AG08395 (cell line): Measurements from ENCODE around the gene CDH24.

ENCODE experiments used
- DNase-seq: peaks from one replicate; pipeline ENCODE4 v3.0.0; 2012; ENCODE audit warnings: mixed read lengths, low spot score

The CDH24 gene

DNA sequence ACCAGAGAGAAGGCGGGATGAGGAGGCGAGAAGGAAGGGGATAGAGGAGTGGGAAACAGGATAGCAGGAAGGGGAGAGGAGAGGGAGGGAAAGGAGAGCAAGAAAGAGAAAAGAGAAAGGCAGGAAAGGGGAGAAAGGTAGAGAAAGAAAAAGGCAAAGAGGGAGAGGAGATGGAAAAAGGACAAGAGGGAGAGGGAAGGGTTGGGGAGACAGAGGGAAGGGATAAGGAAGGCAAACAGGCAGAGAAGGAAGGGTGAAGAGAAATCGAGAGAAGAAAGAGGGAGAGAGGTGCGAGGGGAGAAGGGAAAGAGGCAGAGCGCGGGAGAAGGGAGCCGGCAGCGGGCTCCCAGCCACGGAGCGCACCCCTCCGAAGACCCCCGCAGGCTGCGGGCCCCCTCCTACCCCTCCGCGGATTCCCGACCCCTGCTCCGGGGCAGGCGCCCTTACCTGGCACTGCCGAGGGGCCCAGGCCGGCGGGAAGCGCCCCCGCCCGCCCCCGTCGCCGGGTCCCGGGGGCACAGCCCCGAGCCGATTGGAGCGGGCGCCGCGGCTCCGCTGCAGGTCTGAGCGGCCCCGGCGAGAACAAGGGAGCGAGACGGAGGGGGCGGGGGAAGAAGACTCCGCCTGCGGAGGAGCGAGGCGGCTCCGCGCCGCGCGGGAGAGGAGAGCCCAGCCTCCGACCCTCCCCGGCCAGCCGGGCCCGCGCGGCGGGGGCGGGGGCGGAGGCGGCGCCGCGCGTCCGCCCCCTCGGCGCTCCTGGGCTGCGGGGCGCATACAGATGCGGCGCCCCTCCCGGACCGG lies at the start of gene CDH24:
CDH24 (minus strand) TSS at position 565 of the 801 bp plus-strand sequence. CDS start 1,787 bp downstream, outside the sequence.
- peak; percentile 77 for DNase-seq

- DNase-seq, result no peak
Measured at GRCh38 chr14:23106747-23107045, 49.4 kb upstream of the CDH24 start.

- DNase-seq, result no peak
Measured at GRCh38 chr14:23105348-23105824, 48.1 kb upstream of the CDH24 start.

DNA sequence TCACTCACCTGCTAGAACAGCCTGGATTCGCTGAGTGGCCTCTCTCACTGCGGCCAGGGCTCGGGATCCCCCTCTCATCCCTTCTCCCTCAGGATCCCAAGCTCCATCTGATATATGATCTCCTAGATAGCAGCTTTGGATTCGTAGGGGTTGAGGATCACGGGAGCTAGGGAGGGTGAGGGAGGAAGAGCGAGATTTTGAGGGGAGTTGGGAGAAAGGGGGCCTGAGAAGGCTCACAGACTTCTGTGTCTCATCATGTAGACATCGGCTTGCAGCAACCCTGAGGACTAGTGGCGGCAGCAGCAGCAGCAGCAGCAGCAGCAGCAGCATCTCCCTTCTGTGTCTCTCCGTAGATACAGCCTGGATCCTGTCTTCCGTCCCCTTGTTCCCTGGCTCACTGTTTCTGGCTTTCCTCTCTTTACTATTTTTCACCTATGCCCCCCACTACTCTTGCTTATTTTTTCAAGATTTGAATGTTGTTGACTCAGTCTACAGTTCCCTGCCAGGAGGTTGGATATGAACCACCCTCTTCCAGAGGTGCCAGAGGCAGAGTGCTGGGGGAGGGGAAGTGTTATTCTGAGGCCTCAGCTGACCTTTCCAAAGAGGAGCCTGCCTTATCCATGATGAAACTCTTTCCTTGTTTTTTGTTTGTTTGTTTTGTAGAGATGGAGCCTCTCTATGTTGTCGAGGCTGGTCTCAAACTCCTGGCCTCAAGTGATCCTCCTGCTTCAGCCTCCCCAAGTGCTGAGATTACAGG lies 47.4 kb upstream of the CDH24 start, which contains the start of gene CIROP:
CIROP (minus strand) TSS at position 399 of the 757 bp plus-strand sequence; CDS start at position 330, 69 bp downstream.
- DNase-seq, result no peak

GRCh38 chr14:23104070-23104590 lies 46.8 kb upstream of the CDH24 start:
- DNase-seq, result no peak

GRCh38 chr14:23103581-23103980 lies 46.3 kb upstream of the CDH24 start:
- DNase-seq, result no peak

DNA sequence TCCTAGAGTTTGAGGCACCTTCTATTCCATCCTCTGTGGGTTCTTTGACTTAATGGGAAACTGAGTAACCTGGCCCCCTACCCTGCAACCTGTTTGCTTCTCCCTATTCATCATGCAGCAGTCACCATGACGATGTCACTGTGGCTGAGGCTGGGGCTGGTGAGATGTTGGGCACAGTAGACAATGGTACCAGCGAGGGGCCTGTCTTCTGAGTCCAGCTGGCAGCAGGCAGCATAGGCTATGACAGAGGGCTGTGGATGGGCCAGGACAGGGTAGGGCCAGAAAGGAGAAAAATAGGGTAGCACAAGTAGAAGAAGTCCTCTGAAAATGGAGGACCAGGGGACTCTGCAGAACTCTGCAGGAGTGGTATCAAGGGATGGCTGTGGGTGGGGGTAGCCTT lies 45.5 kb upstream of the CDH24 start:
- no peak for DNase-seq

GRCh38 chr14:23101986-23102625 lies 44.8 kb upstream of the CDH24 start:
- DNase-seq, result no peak

GRCh38 chr14:23101213-23101970 lies 44.1 kb upstream of the CDH24 start:
- DNase-seq, result no peak

GRCh38 chr14:23099212-23099861 lies 42.0 kb upstream of the CDH24 start:
- no peak for DNase-seq

DNA sequence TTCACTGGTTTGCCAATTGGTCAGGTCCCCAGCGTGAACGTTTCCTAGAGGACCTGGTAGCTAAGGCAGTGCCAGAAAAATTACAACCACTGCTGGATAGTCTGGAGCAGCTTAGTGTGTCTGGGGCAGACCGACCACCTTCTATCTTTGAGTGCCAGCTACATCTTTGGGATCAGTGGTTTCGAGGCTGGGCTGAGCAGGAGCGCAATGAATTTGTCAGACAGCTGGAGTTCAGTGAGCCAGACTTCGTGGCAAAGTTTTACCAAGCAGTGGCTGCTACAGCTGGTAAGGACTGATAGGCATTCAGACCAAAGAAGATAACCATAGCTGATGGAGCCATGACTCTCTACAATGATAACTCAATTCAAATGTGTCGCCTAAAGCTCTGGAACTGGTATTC lies 40.5 kb upstream of the CDH24 start:
- no peak for DNase-seq

DNA sequence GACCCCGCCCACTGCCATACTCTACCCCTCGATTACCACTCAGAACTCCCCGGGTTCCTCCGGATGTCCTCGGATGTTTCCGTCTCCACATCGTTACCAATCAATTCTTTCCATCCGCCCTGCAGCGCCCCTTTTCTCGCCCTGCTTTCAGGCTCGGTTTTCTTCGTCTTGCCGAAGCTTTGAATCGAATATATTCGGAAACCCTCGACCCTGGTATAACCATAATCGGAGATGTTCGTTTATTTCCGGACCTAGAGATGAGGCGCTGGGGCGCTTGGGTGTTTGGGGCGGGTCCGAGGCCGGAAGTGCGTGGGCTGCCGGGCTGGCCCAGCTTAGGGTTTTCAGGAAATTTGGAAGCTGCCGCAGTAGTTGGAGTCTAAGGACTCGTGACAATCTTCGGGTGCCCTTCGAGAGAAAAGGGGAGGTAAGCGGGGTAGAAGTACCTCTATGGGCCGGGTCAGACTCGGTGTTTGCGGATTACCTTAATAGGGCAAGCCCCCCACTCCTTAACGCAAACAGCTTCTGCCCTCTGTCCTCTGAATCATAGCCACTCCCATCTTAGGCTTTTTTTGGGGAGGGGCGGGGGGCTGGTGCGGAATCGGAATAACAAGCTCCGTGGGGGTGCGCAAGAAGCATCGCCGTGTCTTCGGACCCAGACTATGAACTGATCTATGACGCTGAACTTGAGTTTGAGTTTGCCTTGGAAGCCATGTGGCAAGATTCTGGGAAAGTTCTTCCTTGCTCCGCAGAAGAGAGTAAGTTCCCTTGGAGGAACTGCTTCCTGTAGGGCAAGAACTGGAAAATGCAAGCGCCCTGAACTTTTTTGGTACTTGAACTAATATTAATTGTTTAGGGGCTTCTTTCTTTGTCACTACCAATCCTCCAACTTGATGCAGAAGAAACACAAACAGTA lies 38.1 kb upstream of the CDH24 start, which contains the start of gene C14orf119:
C14orf119 (plus strand) TSS at position 310 of the 913 bp plus-strand sequence. CDS start 2,154 bp downstream, outside the sequence.
- peak; percentile 100 for DNase-seq

DNA sequence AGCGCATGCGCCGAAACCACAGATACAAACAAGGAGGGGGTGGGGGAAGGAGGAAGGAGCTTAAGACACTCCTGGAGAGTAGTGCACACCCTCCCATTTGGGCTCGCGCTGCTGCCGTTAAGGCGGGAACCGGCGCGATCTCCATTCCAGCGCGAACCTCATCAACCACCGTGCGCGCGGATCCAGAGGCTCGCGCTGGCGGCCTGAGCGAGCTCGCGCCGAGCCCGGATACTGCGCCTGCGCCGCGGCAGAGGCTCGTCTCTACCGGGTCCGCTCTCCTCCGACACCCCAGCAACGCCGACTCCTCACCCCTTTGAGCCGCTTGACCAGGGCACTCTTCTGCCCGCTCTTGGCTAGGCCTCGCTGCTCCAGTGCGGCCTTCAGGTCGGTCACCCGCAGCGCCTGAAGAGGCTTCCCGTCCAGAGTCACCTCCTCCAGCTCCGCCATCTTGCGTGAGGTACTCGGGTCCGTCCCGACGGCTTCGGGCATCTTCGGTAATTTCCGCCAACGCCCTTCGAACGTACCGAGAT lies 37.4 kb upstream of the CDH24 start, which contains the start of gene ACIN1:
ACIN1 (minus strand) TSS at position 471 of the 530 bp plus-strand sequence; CDS start at position 447, 24 bp downstream.
- DNase-seq, result peak; percentile 85

GRCh38 chr14:23093991-23094665 lies 36.8 kb upstream of the CDH24 start:
- DNase-seq, result no peak

DNA sequence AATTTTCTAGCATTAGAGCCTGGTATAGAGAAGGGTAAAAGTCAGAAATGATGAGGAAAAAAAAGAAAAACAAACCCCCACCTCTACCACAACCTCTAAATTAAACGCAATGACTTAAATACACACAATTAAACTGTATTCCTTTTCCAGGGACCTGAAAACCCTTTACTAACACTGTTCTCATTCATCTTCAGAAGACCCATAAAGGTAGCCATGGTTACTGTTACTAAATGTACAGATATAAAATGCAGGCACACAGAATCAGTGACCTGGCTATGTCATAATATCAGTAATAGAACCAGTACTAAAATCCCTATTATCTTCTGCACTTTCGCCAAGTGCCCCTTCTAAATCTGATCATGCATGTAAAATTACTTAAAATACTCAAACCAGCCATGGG lies 36.2 kb upstream of the CDH24 start:
- no peak for DNase-seq

DNA sequence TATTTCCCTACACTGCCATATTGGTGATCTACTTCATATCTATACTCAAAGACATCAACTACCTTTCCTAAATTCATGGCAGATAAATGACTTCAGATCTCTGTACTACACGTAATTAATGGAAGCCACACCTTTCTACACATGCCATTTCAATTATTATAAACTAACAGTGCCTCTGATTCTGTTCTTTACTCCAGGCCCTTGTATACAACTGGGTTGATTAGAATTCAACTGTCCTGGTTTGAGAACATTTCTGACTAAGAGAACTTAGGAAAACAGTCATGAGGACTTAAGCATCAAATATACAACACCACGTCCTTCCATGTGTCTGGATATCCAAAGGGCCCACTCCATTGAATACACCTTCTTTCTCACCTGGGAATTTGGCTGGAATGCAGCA lies 35.8 kb upstream of the CDH24 start:
- no peak for DNase-seq

DNA sequence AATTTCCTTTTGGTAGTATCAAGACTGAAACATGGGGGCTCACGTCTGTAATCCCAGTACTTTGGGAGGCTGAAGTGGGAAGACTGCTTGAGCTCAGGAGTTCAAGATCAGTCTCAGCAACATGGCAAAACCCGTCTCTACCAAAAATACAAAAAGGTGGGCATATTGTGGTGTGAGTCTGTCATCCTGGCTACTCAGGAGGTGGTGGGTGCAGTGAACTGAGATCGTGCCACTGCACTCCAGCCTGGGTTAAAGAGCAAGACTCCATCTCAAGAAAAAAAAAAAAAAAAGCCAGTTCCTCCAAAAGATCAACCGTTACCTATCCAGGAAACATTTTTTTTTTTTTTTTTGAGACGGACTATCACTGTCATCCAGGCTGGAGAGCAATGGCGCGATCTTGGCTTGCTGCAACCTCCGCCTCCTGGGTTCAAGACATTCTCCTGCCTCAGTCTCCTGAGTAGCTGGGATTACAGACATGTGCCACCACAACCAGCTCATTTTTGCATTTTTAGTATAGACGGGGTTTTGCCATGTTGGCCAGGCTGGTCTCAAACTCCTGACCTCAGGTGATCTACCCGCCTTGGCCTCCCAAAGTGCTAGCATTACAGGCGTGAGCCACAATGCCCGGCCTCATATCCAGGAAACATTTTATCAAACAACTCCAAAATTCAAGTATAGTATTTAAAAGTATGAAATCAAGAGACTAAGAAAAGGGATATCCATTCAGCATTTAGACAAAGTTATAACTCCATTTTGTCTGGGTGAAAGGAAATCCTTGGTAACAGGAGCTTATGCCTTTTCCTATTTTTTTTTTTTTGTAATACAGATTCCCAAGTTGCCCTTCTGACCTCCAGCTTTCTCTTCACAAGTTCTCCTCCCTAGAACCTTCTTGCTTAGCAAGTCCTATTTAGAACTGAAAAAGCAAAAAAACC lies 34.2 kb upstream of the CDH24 start:
- DNase-seq, result no peak

GRCh38 chr14:23090254-23090636 lies 32.9 kb upstream of the CDH24 start:
- no peak for DNase-seq
